HL-60 (cell line): Measurements from ENCODE around the gene KLK5.

Experiments
- CTCF ChIP-seq: IDR thresholded peaks from one replicate; pipeline ENCODE4 v1.5.1; 2011; ENCODE audit warnings: low read length, control low read depth, inconsistent platforms; ENCODE audit not compliant: insufficient read depth
- GABPA ChIP-seq: IDR thresholded peaks from 2 replicates; pipeline ENCODE4 v1.6.1; 2012; ENCODE audit warnings: low read depth
- POLR2AphosphoS5 ChIP-seq: IDR thresholded peaks from 2 replicates; pipeline ENCODE4 v1.6.1; 2012; ENCODE audit warnings: low read depth
- REST ChIP-seq: IDR thresholded peaks from 2 replicates; pipeline ENCODE4 v1.6.1; 2012; ENCODE audit warnings: low read depth; ENCODE audit not compliant: insufficient replicate concordance
- SPI1 ChIP-seq: IDR thresholded peaks from 2 replicates; pipeline ENCODE4 v1.6.1; 2012; ENCODE audit warnings: low read depth, mild to moderate bottlenecking, borderline replicate concordance

- TF ChIP-seq CTCF (no peak), REST (no peak), POLR2AphosphoS5 (no peak), GABPA (no peak), SPI1 (no peak)
Measured at GRCh38 chr19:50898018-50898417, 54.8 kb downstream of the KLK5 start.
